SK-MEL-5 (cell line): ENCODE results near the gene RPS6KB2. TPM values are rescaled to one million over a fixed set of nuclear protein-coding genes. Genes with fewer than 3 reads are reported as not detected.
A peak's percentile ranks its signal among the peaks of the same experiment; 100 is the strongest.

Source experiments
- DNase-seq: peaks from one replicate; pipeline ENCODE4 v3.0.0-alpha.2; 2016; ENCODE audit warnings: low read depth, low spot score
- in situ Hi-C: cut with HindIII; loops from 2 replicates; pipeline ENCODE4 v1.10.0; 2016; ENCODE audit warnings: low sequenced_read_pairs, high pct_unique_total_duplicates, low pct_unique_long_range_greater_than_20kb
- polyA plus RNA-seq, 2 experiments: library from polyadenylated mRNA; depleted of rRNA; stranded (reverse); fragments of >200 nt; gene quantifications; 2 replicates each; pipeline ENCODE4 v1.2.3, GENCODE V29; 2015
- total RNA-seq: library from RNA; depleted of rRNA; stranded (reverse); fragments of >200 nt; shearing (Covaris generic); gene quantifications from 2 replicates; pipeline ENCODE4 v1.2.3, GENCODE V29; 2014; rRNA removed

Gene RPS6KB2
- 16.9 and 17.9 TPM in 2 replicates for total RNA-seq
- polyA plus RNA-seq (2015; cell fraction: cytosol; rRNA removed): 22.5 and 22.6 TPM in 2 replicates
- polyA plus RNA-seq (2015; cell fraction: nucleus; rRNA removed): 105 and 144 TPM in 2 replicates

- in situ Hi-C loops: no loop called here
- peak; percentile 94 for DNase-seq
Observed at GRCh38 chr11:67428052-67429001, at the start of gene RPS6KB2. RPS6KB2 (plus strand) TSS chr11:67428494; CDS start chr11:67428546, 52 bp downstream.

- in situ Hi-C loops: no loop called here
- no peak for DNase-seq
Observed at GRCh38 chr11:67378544-67378943, 49.8 kb upstream of the RPS6KB2 start.

- no peak for DNase-seq
- in situ Hi-C loops: no loop called here
Observed at GRCh38 chr11:67379061-67380058, 48.9 kb upstream of the RPS6KB2 start.

- no peak for DNase-seq
- in situ Hi-C loops: no loop called here
Observed at GRCh38 chr11:67381244-67381972, 46.9 kb upstream of the RPS6KB2 start.

- in situ Hi-C loops: no loop called here
- DNase-seq: peak; percentile 75
Observed at GRCh38 chr11:67382276-67383136, 45.8 kb upstream of the RPS6KB2 start.

- in situ Hi-C loops: no loop called here
- no peak for DNase-seq
Observed at GRCh38 chr11:67384851-67385366, 43.4 kb upstream of the RPS6KB2 start.

- no peak for DNase-seq
- in situ Hi-C loops: no loop called here
Observed at GRCh38 chr11:67387069-67387468, 41.2 kb upstream of the RPS6KB2 start.

GRCh38 chr11:67387518-67387917 lies 40.8 kb upstream of the RPS6KB2 start:
- in situ Hi-C loops: no loop called here
- no peak for DNase-seq

- peak; percentile 48 for DNase-seq
- in situ Hi-C loops: no loop called here
Observed at GRCh38 chr11:67389477-67389876, 38.8 kb upstream of the RPS6KB2 start.

GRCh38 chr11:67390947-67391303 lies 37.4 kb upstream of the RPS6KB2 start:
- no peak for DNase-seq
- in situ Hi-C loops: no loop called here

GRCh38 chr11:67391304-67392182 lies 36.8 kb upstream of the RPS6KB2 start, which contains the start of gene RAD9A:
RAD9A (plus strand) TSS chr11:67391986; CDS start chr11:67392045, 59 bp downstream.
- in situ Hi-C loops: no loop called here
- DNase-seq: peak; percentile 85

- in situ Hi-C loops: no loop called here
- no peak for DNase-seq
Observed at GRCh38 chr11:67392183-67392715, 36.0 kb upstream of the RPS6KB2 start.

GRCh38 chr11:67393437-67393836 lies 34.9 kb upstream of the RPS6KB2 start:
- in situ Hi-C loops: no loop called here
- DNase-seq: no peak

GRCh38 chr11:67393990-67394389 lies 34.3 kb upstream of the RPS6KB2 start:
- DNase-seq: no peak
- in situ Hi-C loops: no loop called here
